ENCODE results near the gene ARID5A.

GRCh38 chr2:96501471-96501874 is 35.1 kb upstream of the ARID5A start:
- no peak for TF ChIP-seq CTCF (IDR thresholded peaks at IDR 0.05)
- no peak for TF ChIP-seq ZNF396 (CRISPR knock-in tag; IDR thresholded peaks at IDR 0.05; ENCODE audit: borderline replicate concordance)
- TF ChIP-seq, protein P1, sequence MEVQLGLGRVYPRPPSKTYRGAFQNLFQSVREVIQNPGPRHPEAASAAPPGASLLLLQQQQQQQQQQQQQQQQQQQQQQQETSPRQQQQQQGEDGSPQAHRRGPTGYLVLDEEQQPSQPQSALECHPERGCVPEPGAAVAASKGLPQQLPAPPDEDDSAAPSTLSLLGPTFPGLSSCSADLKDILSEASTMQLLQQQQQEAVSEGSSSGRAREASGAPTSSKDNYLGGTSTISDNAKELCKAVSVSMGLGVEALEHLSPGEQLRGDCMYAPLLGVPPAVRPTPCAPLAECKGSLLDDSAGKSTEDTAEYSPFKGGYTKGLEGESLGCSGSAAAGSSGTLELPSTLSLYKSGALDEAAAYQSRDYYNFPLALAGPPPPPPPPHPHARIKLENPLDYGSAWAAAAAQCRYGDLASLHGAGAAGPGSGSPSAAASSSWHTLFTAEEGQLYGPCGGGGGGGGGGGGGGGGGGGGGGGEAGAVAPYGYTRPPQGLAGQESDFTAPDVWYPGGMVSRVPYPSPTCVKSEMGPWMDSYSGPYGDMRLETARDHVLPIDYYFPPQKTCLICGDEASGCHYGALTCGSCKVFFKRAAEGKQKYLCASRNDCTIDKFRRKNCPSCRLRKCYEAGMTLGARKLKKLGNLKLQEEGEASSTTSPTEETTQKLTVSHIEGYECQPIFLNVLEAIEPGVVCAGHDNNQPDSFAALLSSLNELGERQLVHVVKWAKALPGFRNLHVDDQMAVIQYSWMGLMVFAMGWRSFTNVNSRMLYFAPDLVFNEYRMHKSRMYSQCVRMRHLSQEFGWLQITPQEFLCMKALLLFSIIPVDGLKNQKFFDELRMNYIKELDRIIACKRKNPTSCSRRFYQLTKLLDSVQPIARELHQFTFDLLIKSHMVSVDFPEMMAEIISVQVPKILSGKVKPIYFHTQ (CRISPR knock-in tag; IDR thresholded peaks at IDR 0.05), result no peak
- no peak for TF ChIP-seq CBFB (CRISPR knock-in tag; IDR thresholded peaks at IDR 0.05; ENCODE audit: low read depth)
- no peak for TF ChIP-seq SP1 (CRISPR knock-in tag; conservative IDR thresholded peaks at IDR 0.05)
- TF ChIP-seq, protein P2, sequence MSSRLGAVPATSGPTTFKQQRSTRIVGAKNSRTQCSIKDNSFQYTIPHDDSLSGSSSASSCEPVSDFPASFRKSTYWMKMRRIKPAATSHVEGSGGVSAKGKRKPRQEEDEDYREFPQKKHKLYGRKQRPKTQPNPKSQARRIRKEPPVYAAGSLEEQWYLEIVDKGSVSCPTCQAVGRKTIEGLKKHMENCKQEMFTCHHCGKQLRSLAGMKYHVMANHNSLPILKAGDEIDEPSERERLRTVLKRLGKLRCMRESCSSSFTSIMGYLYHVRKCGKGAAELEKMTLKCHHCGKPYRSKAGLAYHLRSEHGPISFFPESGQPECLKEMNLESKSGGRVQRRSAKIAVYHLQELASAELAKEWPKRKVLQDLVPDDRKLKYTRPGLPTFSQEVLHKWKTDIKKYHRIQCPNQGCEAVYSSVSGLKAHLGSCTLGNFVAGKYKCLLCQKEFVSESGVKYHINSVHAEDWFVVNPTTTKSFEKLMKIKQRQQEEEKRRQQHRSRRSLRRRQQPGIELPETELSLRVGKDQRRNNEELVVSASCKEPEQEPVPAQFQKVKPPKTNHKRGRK (CRISPR knock-in tag; IDR thresholded peaks at IDR 0.05; ENCODE audit: borderline replicate concordance), result no peak
- TF ChIP-seq ELF4 (CRISPR knock-in tag; IDR thresholded peaks at IDR 0.05; ENCODE audit: low read depth), result no peak
- no peak for TF ChIP-seq ZNF425 (CRISPR knock-in tag; conservative IDR thresholded peaks at IDR 0.05)
- TF ChIP-seq CREM (CRISPR knock-in tag; IDR thresholded peaks at IDR 0.05), result no peak
- TF ChIP-seq NR3C1 (CRISPR knock-in tag; conservative IDR thresholded peaks at IDR 0.05; ENCODE audit: low read depth), result no peak
- no peak for TF ChIP-seq ATF3 (CRISPR knock-in tag; conservative IDR thresholded peaks at IDR 0.05)
- TF ChIP-seq SMAD4 (CRISPR knock-in tag; IDR thresholded peaks at IDR 0.05), result no peak
